HG03039 (cell line): Measurements from ENCODE around the gene FBXL7.

Experiments
- ATAC-seq: cut with Tn5 transposase; IDR thresholded peaks from one replicate; pipeline ENCODE4 v1.9.1; 2021; ENCODE audit warnings: mild to moderate bottlenecking, moderate library complexity; ENCODE audit not compliant: unreplicated experiment

The FBXL7 gene

DNA sequence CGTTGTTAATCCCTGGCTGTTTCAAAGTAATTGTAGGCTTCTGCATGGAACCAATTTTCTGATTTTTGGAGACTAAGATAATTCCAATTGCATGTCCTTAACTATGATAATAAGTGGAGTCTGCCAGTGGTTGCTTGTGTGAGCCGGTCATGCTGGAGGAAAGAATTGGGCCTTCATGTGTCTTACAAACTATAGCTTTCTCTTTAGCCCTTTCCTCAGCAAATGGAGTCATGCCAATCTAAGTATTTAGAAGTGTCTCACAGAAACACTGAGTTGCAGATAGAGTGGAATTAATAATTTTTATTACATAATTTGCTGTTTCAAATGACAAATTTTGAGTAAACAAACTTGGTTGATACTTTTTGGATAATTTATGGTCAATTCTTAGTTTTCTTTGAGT is 200.4 kb downstream of the FBXL7 start:
- no peak for ATAC-seq

DNA sequence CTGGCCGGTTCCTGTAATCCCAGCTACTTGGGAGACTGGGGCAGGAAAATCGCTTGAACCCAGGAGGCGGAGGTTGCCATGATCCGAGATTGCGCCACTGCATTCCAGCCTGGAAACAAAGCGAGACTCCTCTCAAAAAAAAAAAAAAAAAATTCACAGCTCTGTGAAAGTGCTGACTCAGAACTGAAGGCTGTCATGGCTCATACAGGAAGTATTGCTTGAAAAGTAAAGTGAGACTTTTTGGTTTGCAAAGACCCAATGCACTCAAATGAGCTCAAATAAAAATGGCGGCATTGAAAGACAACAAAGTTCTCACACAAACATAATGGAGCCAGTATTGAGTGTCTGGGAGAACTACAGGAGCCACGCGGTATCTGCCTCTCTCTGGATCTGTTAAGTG is 202.1 kb downstream of the FBXL7 start:
- no peak for ATAC-seq

DNA sequence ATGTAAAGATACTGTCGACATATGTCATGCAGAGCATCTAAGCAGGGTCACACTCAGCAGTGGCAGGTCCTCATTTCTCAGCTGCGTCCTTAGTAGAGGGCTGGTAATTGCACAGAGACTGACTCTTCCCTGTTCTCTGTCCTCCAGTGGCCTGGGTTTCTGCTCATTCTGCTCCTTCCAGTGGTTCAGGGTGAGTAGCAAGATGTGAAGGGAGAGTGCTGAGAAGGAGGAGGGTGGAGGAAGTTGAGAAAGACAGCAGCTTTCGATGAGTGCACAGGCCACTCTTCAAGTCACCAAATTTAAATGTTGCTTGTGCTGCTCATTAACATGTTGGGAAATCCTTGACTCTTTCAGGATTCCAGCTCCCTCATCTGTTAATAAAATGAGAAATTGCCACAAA is 203.9 kb downstream of the FBXL7 start:
- ATAC-seq: no peak

DNA sequence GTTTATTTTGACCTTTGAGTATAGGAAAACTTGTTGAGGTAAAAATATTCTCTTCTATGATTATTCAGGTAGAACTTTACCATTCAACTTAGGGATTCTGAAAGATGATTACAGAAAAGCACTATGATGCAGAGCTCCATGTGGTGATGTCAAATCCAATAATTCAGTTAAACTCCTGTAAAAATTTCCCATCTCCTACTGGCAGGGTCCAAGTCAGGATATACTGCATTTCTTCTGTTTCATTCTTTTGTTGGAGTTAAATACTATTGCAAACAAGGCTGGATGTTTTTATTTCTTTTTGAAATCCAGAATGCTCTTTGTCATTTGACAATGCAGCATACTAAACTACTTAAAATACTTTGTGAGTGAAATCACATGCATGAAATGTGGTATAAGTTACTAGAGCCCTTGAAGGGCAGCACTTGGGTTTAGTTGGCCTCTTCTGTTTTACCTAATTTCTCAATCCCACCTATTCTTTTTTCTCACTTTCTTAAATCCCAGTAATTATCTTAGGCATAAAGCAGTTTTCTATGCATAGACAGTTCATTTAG is 204.5 kb downstream of the FBXL7 start:
- no peak for ATAC-seq

DNA sequence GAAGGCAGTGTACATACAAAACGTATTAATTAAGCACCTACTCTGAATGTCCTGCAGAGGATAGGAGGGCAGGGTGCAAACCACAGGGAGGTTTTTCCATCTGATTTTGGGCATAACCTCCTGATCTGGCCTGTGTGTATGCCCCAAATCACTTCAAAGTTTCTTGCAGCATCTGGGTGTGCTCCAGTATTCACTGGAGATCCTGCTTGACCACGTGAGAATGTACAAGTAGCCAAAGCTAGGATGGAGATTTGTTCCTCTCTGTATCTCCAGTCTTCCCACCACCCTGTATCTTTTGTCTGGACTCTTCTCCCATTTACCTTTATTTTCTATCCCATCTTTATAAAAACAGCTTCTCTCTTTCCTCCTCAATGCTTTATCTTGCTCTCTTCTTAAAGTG is 207.7 kb downstream of the FBXL7 start:
- no peak for ATAC-seq

DNA sequence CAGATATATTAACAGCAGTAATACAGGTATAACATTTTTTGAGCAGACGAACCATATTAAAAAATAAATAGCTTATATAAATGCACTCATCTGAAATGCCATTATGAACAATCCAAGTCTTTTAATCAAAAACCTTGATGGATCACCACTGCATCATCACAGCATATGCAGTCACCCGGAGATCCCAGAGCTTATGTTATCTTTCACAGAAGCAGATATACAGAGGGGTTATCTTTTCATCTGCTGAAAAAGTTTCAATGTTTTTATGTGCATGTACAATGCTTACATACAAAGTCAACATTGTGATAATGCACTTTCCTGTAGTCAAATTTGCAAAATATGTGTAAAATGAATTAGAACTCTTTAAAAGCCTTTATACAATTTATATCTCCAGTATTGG is 211.9 kb downstream of the FBXL7 start:
- ATAC-seq: no peak

DNA sequence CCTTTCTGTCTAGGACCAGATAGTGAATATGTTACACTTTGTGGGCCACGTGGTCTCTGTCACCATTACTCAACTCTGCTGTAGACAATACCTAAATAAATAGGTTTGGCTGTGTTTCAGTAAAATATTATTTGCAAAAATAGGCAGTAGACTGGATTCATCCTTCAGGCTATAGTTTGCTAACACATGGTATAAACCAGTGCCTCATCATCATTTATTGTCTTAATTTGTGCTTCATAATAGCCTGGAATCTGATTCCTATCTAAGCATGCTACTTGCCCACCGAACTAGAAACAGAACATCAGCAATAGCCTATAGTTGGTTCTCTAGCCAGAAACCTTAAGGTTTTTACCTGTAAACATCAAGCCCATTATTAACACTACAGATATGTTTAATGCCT is 215.6 kb downstream of the FBXL7 start:
- ATAC-seq: no peak

DNA sequence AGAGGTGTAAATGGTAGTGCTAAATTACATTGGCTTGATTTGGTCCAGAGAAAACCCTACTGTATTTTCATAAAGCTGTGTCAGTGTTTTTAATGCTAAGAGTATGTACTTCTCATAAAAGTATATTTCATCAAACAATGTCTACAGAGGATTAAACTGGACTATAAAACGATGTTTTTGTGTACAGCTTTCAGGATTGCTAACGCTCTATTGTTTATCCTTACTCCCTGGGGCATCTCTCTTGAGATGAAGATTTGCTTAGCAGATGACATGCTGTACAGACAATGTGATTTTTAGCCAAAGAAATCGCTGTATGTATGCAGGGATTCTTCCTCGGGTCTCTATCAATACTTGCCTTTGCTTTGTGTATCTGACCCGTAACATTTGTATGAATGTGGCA is 216.0 kb downstream of the FBXL7 start:
- no peak for ATAC-seq

DNA sequence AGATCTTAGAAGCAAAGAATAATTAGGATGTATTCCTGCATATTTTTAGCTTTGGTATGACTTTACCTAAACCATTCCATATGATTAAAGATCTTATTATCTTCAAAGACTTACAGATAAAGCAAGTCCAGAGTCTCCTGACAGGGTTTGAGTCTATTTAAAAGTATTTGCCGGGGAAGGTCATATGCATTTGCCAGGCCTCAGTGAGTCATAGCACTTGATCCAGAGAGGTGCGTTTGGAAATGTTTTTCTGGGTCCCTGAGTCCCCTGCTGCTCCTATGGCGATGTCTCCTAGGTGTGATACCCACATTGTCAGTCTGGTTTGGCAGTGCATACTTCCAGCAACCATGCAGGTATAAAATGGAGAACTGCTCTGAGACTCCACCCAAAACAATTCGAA is 217.0 kb downstream of the FBXL7 start:
- ATAC-seq: no peak

DNA sequence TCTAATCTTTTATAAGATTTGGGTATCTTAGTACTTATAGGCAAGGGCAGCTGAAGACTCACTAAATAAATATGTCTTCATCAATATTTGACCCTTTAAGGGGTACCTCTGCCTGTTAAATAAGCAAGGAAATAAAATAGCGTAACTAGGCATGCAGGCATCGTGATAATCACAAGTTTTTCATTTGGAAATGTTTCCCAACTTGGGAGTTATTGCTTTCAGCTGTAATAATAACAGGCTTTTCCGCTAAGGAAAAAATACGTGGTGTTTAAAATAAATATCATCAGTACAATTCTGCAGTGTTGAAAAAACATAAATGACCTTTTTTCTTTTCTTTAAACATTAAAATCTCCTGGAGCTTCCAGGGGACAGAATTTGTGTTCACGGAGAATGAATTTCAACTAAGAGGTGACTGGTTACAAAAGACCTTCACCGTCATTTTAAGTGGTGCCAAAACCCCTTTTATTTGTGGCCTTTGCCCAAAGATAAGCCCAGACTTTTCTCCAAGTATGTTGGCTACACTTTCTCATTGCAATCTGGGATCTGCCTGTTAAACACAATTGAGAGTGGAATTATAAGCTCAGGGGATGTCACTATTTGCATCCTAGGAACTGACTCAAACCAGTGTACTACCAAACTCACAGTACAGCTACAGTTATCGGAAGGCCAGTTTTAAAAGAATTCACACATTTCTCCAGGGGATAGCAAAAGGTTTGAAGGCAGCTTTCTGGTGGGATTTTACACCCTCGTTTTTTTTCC is 218.6 kb downstream of the FBXL7 start:
- ATAC-seq: no peak

DNA sequence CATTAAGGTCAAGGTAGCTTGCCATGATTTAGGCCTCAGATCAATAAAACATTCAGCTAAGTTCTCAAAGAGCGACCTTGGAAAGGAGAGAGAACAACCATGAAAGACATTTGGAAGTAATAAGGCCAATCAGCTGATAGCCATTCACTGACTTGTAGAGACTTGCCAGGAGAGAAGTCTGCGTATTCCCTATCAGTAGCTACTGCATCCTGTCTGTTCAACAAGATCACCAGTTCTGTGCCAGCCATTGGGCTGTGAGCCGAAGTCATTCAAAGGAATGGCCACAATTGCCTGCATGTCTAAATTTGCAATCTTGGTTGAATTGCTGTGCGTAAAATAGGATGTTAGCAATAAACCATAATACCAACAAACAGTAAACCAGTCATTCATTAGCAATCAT is 219.8 kb downstream of the FBXL7 start:
- ATAC-seq: no peak

DNA sequence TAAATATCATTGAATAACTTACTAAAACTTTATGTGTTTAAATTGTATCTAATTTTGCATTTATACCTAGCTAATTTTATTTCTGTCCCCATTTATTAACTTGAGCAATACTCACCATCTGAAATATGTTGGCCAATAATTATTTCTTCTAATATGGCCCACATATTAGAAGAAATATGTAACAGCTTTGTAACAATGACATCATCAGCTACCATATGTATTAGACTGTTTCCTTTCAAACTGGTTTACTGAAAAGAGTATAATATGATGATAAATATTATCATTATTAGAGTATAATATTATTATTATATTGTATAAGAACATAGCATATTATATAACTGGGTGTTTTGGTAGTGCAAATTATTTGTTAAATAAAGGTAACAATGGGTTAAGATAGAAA is 220.5 kb downstream of the FBXL7 start:
- ATAC-seq: no peak

DNA sequence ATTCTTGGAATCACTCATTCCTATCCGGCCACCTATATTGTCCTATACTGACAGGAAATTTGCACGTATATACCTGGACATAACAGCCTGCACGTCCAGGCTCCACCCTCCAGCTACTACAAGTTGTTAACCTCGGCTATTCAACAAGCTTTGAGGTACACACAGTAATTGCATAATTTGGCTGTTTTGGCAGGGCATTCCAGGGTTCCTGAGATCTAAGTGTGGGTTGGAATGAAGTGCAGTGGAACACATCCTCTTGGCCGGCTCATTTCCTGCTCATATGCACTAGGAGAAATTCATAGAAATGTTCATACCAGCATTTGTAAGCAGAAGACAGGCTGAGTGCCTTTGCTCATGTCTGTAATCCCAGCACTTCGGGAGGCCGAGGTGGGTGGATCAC is 222.3 kb downstream of the FBXL7 start:
- ATAC-seq: no peak

DNA sequence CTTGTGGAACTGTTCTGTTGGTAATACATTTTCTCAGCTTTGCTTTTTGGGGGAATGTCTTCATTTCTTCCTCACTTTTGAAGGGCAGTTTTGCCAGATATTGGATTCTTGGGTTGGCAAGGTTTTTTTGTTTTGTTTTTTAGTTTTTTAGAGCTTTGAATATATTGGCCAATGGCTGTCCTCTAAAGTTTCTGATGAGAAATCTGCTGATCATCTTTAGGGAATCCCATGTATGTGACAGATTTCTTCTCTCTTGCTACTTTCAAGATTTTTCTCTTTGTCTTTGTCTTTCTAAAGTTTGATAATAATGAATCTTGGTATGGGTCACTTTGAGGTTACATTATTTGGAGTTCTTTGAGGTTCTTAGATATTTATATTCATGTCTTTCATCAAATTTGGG is 227.4 kb downstream of the FBXL7 start:
- ATAC-seq: no peak

DNA sequence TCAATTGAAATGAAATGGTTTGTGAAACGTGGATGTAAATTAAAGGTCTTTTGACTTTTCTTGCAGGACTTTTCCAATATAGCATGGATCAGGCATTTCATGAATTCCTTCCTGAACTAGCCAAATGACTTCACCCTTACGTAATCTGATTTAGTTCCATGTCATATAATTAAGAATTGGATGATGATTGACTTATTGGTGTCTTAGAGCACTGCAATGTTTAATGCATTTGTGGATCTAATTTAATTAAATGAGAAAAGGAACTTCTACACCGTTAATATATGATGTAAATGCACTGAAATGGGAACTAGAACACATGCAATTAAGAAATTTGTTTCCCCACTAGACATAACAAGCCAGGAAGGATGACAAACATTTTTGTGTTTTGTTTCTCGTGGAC is 228.8 kb downstream of the FBXL7 start:
- ATAC-seq: no peak

DNA sequence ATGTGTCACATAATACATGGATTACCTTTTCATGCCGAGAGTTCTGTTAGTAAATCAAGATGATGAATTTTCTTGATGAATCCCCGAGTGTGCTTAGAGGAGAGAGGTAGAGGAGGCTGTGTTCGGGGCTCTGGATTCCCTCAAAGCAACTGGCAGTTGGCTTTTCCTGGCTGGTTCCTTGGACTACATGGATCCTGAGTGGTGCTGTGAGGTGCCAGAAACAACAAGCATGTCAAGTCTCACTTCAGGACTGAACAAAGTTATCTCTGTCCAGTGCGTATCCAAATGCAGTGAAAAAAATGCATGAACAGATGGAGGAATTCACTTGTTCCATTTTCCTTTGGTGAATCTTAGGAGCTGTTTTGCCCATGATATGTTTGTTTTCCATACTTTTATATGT is 231.7 kb downstream of the FBXL7 start:
- ATAC-seq: no peak

DNA sequence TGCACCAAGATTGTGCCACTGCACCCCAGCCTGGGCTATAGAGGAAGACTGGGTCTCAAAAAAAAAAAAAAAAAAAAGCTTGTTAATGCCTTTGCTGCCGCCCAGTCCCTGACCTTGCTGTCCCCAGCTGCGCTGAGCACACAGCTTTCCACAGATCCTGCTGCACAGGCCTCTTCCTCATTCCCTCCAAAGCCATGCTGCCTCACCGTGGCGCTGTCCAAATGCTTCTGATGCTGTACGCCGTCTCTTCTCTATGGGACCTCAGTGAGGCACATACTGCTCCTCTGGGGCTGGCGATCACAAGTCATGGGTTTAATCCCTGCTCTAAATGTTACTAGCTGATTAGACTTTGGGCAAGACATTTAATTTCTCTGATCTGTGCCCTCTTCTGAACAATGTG is 234.1 kb downstream of the FBXL7 start:
- ATAC-seq: no peak

DNA sequence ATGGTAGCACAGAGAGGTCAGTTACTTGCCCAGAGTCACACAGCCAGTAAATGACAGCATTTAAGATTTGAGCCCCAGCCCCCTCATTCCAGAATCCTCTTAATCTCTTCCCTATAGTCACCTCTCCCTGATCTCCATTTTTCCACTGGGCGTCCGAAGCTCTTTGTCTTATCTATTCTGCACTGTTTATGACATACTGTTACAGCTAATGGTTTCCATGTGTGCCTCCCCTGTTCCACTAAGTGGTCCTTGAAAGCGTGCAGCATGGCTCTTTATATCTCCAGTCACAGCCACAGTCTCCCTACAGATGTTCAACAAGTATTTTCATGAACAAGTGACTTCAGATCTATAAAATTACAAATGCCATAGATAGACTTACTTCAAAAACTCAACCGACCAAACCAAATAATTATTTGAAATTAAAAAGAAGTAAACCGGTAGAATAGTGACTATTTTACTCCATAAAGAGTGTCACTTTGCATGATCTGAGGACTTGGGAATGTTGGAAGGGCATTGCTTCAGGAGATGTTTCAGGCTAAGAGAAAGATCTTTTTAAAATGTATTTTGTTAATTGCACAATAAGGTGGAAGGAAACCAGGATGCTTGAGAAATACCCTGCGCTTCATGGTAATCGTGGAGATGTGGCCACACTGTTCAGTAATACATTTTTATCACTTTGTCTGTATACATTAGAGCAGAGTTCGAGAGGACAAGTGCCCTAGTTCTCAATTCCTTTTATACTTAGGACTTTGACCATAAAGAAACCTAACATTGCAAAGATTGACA is 237.2 kb downstream of the FBXL7 start:
- ATAC-seq: no peak

DNA sequence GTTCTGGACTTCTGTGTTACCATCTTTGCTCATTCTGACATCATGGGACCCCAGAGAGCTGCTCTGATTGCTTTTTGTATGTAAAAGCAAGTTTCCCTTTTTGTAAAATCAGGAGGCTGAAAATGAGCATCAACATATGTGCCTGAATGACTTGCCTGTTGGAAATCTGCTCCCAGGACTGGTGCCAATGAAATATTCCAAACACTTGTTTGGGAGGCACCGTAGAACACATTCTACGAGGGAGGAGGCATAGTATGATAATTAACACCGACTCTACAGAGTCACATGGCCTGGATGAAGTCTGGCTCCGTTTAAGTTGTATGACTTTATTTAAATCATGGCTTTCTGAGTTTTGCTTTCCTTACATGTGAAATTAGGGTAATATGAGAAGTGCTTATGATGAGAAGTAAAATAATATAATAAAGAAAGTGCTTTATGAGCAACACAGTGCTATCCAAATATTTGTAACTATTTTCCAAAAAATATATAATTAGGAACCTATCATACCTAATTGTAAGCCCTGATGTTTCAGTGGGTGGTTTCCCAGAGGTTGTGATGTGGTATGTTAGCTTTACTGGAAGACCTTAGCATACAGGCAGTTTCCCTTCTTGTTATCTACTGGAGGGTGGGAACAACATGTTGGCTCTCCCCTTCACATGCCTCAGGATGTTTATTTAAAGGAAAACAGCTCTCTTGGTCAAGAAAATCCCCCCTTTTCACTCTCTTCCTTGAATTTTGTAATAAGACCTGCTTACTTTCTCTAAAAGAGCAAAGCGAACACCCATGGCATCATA is 238.1 kb downstream of the FBXL7 start:
- ATAC-seq: no peak

DNA sequence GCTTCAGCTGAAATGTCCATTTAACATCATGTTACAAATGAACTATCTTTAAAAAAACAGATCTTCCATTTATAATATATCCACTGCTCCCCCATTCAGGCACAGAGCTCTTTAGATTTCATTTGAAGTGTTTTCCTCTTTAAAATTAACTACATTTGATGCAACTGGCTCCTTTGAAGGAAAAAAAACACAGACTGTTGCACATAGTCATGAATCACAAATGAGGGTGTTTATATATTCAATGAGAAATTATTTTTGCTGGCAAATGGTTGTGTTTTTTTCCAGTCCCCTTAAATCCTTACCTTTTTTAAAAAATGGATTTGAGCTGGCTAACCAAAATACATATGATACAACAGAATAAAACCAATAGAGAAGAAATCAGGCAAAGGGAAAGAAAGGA is 240.4 kb downstream of the FBXL7 start:
- no peak for ATAC-seq

DNA sequence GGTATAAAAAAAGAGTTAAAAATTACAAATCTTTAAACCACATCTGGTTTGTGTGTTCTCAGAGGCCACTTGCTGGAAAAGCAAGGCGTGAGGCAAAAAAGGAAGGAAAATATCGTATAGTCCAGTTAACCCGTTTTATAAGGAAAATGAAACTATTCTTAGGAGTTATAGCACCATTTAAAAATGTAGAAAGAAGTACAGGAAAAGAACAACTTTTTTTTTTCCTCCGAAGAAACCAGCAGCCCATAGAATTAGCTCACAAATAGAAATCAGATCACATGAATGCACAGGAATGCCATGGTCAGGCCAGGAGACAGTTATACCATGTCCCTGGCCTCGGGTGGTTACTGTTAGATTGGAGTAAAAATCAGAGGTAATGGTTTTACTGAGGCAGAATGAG is 241.6 kb downstream of the FBXL7 start:
- ATAC-seq: no peak

DNA sequence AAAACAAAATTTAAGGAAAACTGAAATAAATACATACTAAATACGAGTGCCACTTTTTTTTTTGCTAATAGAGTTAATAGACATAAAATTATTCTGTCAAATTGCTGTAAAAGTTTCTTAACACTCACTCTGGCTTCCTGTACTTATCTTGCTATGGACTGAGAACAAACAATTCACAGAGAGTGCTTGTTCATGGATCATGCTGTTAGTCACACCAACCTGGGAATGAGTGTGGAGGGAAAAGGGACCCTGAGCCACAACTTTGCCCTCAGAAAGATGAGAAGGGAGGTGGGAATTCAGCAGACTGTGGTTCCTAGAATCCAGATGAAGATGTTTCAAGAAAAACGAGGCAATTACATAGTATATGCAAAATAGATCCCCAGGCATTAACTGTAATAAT is 246.9 kb downstream of the FBXL7 start:
- ATAC-seq: no peak
